Tongue (tissue), 2 donors: ENCODE results near the gene ZDHHC8. TPM values are rescaled to one million over a fixed set of nuclear protein-coding genes. Genes with fewer than 3 reads are reported as not detected.

Source experiments
- DNase-seq: peaks from one replicate; pipeline ENCODE4 v3.0.0-alpha.2; 2015
- total RNA-seq: library from RNA; depleted of rRNA; stranded (reverse); fragments of >200 nt; gene quantifications from one replicate; pipeline ENCODE4 v1.2.3, GENCODE V29; 2014

Gene ZDHHC8
- total RNA-seq, 1 donor from 2014 or later, result 39.4 TPM

DNA sequence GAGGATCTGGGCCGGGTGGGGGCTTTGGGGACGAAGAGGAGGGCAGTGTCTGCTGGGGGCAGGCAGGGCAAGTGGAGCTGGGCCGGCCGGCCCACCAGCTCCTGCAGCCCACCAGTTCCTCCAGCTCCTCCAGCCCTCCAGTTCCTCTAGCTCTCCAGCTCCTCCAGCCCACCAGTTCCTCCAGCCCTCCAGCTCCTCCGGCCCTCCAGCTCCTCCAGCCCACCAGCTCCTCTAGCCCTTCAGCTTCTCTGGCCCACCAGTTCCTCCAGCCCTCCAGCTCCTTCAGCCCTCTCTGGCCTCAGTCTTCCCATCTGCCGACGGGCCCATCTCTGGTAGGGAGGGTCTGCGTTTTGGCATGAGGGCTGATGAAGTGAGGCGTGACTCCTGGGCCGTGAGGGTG is 28.4 kb downstream of the ZDHHC8 start:
- DNase-seq, result no peak

GRCh38 chr22:20164863-20165262 is 33.3 kb downstream of the ZDHHC8 start:
- DNase-seq, result no peak

- DNase-seq, result no peak
These were observed 33.8 kb downstream of the ZDHHC8 start for GRCh38 chr22:20165421-20165820.

GRCh38 chr22:20165913-20166312 is 34.3 kb downstream of the ZDHHC8 start:
- DNase-seq, result no peak

GRCh38 chr22:20166703-20167102 is 35.1 kb downstream of the ZDHHC8 start:
- DNase-seq, result no peak

DNA sequence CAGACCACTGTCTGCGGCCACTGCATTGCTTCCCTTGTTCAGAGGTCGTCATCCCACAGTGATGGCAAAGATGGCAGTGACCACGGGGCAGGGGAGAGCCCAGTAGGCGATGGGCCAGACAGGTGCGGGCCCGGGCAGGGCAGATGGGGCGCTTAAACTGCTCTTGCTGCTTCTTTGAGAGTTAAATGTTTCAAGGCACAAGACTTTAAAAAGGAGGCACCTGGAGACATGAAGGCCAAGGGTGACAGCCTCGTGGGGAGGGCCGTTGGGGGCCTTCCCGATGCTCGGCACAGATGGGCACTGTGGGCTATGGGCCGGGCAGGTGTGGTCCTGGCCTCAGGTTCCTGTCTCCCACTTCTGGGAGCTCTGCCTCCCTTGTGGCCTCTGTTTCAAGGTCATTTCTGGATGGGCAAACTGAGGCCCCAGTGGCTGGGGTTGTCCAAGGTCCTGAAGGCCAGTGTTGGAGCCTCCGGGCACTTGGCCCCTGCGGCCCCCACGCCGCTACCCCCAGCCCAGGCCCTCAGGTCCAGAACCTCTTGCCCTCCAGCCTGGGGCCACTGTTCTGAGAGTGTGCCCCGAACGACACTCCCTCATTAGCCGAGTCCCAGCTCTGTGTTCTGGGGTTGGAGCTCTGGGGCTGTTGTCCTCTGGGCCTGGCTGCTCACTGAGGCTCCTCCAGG is 36.2 kb downstream of the ZDHHC8 start:
- no peak for DNase-seq

- DNase-seq, result no peak
These were observed 37.7 kb downstream of the ZDHHC8 start for GRCh38 chr22:20169253-20169822.

DNA sequence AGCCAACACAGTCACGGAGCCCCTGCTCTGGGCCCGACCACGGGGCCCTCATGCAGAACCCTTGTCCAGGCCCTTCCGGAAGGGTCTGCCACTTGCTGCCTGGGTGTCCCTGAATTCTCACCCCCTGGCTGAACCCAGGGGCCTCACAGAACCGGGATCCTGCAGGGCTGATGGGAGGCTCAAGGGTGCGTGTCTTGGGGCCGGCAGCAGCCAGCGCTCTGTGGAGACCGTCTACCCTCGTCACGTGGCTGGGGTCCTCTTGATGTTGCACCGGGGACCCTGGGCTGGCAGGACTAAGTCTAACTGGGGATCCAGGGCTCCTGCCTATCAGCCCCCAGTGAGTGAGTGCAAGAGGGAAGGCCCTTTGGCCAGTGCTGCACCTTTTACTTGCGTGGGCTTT is 38.6 kb downstream of the ZDHHC8 start:
- DNase-seq, result no peak

DNA sequence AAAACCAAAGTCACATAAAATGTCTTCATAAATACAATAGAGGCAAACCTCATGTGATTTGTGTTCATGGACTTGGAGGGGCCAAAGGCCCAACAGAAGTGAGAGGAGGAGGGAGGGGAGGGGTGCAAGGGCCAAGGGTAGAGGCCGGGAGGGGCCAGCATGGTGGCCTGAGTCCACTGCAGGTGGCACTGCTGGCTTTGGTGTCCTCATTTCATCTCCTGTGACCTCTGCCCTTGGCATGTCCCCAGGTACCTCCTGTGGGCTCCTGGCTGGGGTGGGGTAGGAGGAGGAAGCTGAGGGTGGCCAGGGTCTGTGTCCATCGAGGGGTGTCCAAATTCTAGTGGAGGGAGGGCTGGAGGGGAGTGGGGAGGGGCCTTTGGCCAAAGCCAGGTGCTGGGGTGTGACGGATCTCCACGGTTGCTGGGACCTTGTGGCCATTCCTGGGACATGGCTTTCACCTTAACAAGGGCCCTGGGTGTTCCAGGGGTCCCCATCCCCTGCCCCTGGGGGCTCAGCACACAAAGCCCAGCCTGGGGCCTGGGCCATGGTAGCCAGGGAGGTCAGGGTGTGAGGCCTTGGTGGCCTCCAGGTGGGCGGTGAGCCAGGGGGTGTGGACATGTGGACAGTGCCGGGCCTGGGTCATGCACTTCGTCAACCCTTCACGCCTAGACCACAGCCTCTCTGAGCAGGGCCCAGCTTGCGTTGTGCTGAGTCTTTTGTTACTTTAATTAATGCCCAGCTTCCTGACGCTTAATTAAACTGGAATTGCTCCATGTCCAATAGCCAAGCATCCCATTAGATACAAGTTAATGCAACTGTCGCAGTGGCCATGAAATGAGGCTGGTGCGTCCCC is 39.9 kb downstream of the ZDHHC8 start:
- no peak for DNase-seq

- DNase-seq, result no peak
These were observed 40.6 kb downstream of the ZDHHC8 start for GRCh38 chr22:20172141-20172613.

GRCh38 chr22:20173246-20173645 is 41.6 kb downstream of the ZDHHC8 start:
- DNase-seq, result no peak

DNA sequence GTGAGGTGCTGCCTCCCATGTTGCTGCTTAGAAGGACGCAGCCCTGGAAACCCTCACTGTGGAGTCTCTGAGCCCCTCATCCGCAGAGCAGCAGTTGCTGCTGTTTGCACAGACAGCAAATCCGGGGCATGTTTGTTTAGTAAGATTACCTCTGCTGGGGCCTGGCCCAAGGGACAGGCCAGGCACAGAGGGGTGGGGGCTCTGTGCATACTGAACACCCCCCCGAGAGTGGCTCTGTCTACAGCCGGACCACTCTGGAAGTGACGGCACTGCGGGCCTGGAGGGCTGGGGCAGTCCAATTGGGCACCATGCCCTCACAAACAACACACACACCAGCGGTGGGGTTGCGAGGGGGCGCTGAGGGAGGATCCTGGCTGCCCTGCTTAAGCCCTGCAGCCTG is 42.2 kb downstream of the ZDHHC8 start:
- DNase-seq, result no peak

DNA sequence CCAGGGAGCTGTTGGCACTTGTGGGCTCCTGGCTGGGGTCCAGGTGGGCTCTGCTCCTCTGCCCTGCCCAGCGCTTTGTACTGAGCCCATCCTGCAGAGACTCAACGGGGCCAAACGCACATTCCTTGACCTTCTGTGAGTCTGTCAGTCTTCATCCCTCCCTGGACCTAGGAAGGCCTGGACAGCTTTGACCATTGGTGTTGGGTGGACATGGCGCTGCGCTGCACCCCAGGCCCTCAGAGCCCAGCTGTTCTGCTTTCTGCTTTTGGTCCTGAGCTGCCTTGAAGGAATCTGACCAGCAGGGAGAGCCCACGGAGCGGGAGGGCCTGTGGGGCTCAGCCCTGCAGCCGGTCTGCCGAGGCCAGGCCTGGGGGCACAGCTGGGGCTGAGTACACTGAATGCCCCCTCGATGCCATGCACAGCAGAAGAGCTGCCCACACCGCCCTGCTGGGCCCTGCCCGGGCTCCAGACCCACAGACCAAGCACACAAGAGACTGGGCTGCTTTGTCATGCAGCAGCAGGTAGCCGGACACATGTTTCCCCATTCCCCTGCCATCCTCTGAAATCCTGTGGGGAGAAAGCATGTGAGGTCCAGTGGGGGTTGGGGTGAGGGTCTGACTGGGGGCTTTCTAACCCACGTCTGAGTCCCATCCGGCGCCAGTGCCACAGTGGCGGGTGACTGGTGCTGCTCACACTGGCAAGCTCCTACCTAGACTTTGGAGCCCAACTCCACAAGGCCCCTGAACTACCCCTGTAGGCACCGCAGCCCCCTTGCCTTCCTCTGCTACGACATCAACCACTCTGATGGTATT is 43.4 kb downstream of the ZDHHC8 start:
- DNase-seq, result peak; percentile 46

GRCh38 chr22:20175597-20175900 is 43.9 kb downstream of the ZDHHC8 start:
- no peak for DNase-seq

DNA sequence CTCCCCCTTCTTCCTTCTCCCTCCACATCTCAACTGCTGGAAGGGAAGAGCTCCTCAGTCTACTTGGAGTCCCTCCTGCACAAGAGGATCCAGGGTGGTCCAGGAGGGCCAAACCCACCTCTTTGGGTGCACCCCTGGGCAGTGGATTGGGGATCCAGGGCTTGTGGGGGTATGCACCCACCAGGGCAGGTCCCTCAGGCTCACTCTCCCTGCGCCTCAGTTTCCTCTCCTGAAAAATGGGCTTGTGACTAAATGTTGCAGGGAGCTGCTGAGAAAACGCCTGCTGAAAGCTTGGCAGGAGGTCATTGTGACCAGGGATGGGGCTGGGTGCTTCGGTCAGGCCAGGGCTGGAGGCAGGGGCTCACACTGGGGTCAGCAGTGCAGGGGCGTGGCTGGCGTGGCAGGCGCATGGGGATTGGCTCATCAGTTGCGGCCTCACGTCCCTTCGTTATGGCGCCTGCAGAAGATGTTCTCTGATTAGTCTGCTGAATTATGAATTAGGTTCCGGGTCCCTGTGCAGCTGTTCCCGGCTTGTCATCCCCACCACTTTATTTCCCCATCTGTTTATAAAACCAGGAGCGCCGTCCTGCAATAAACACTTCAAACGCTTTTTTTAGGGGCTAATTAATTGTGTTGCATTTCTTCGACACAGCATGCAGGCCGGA is 44.9 kb downstream of the ZDHHC8 start:
- DNase-seq, result peak; percentile 65

DNA sequence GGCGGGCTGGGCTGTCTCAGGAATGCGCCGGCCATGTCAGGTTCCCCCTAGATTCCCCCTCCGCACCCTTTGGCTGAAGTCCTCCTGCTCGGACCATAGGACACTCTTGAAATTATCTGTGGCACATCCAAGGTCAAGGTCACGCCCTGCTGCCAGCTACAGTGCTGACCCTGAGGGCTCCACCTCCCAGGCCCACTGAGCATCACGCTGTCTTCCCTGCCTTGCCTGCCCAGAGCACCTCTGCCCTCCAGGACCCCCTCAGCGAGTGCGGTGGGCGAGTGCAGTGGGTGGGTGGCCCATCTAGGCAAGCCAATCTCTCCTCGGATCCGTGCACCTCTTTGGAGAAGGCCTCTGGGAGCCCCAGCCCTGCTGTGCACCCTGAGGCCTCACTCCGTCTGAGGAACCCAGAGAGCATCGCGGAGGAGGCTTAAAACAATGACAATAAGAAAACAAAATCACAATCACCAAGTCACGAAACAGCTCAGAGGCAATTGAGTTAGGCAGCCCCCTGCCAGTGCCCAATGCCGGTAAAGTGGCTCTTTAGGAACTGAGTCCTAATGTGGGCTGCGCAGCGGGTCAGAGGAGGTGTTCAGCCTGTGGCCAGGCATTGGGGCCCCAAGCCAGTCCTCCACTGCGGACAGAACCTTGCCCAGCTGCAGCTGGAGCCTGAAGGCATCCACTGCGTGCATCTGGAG is 45.8 kb downstream of the ZDHHC8 start:
- DNase-seq, result no peak

- DNase-seq, result no peak
These were observed 46.7 kb downstream of the ZDHHC8 start for GRCh38 chr22:20178075-20178914.

DNA sequence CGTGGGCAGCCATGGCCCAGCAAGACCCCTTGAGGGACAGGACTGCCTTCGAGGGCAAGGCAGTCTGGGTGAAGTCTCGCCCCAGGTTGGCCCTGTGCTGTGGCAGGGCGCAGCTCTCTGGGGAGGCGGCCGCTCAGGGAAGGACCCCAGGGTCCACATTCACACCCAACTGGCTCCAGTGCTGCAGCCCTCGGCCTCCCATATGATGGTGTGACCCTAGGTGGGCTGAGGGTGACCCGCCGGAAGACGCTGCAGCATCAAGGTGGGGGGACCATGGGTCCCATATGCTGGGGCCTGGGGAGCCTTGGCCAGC is 47.3 kb downstream of the ZDHHC8 start:
- no peak for DNase-seq

DNA sequence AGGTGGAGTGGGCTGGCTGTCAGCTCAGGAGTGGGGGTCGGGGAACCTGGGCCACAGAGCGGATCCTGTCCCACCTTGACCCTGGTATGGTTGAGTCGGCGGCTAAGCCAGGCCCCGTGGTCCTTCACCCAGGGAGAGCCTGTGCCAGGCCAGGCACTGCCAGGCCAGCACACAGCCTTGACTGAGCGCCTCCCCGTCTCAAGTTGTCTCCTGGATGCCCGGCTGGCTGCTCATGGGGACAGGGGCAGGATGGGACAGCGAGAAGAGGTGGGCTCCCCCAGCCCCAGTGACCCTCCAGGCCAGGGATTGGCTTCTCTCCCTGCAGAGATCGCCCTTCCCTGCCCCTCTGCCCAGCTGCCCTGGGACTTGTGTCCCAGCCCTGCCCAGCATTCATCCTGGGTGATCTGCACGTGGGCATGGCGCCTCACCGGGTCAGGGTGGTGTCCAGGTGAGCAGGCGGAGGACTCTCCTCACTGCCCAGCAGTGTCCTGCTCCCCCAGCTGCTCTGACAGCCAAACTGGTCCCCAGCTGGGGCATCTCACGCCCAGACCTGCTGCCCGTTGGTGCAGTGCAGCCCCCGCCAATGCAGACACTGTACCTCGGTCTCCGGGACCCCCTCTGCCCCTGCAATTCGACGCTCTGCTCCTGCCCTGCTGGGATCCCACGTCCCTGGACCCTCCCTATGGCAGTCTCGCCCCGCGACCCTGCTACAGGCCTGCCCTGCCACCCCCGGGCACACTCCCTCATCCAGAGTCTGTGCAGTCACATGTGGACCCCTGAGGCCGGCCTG is 48.0 kb downstream of the ZDHHC8 start:
- DNase-seq, result no peak

GRCh38 chr22:20180245-20180630 is 48.6 kb downstream of the ZDHHC8 start:
- no peak for DNase-seq
